Fibroblast of peridontal ligament (primary cell): ENCODE measurements around the gene COL25A1.
"Not testable (repeated sequence)": the region's sequence is repeated elsewhere in the genome, so short reads cannot be mapped to it uniquely, and the experiment has no call there.

Experiments used
- DNase-seq: peaks from one replicate; pipeline ENCODE4 v3.0.0-alpha.2; 2010; ENCODE audit errors: extremely low read depth

Gene COL25A1

GRCh38 chr4:109125084-109125483, 177.4 kb downstream of the COL25A1 start:
- DNase-seq, result no peak

- DNase-seq, result no peak
Observed at GRCh38 chr4:109123951-109124350, 178.5 kb downstream of the COL25A1 start.

GRCh38 chr4:109121561-109121960, 180.9 kb downstream of the COL25A1 start:
- DNase-seq, result no peak

GRCh38 chr4:109119852-109120251, 182.6 kb downstream of the COL25A1 start:
- DNase-seq, result no peak

GRCh38 chr4:109118635-109119034, 183.8 kb downstream of the COL25A1 start:
- DNase-seq, result no peak

- DNase-seq, result no peak
Observed at GRCh38 chr4:109114501-109114900, 188.0 kb downstream of the COL25A1 start.

GRCh38 chr4:109113521-109113920, 188.9 kb downstream of the COL25A1 start:
- DNase-seq, result peak; percentile 71

GRCh38 chr4:109111031-109111430, 191.4 kb downstream of the COL25A1 start:
- DNase-seq, result no peak

- not testable (repeated sequence) for DNase-seq
Observed at GRCh38 chr4:109108215-109108614, 194.2 kb downstream of the COL25A1 start.

- DNase-seq, result peak; percentile 79
Observed at GRCh38 chr4:109094056-109094455, 208.4 kb downstream of the COL25A1 start.

- no peak for DNase-seq
Observed at GRCh38 chr4:109091727-109092409, 210.6 kb downstream of the COL25A1 start.

- no peak for DNase-seq
Observed at GRCh38 chr4:109083911-109084310, 218.5 kb downstream of the COL25A1 start.

GRCh38 chr4:109079731-109080130, 222.7 kb downstream of the COL25A1 start:
- peak; percentile 24 for DNase-seq

GRCh38 chr4:109079201-109079600, 223.3 kb downstream of the COL25A1 start:
- DNase-seq, result no peak

- peak; percentile 96 for DNase-seq
Observed at GRCh38 chr4:109078724-109079123, 223.7 kb downstream of the COL25A1 start.

- peak; percentile 14 for DNase-seq
Observed at GRCh38 chr4:109077505-109077904, 225.0 kb downstream of the COL25A1 start.

GRCh38 chr4:109076709-109077108, 225.7 kb downstream of the COL25A1 start:
- DNase-seq, result not testable (repeated sequence)

- DNase-seq, result no peak
Observed at GRCh38 chr4:109075621-109076020, 226.8 kb downstream of the COL25A1 start.

- peak; percentile 95 for DNase-seq
Observed at GRCh38 chr4:109072595-109072994, 229.9 kb downstream of the COL25A1 start.

- not testable (repeated sequence) for DNase-seq
Observed at GRCh38 chr4:109070677-109071076, 231.8 kb downstream of the COL25A1 start.

GRCh38 chr4:109067508-109068235, 234.8 kb downstream of the COL25A1 start:
- peak; percentile 96 for DNase-seq

- DNase-seq, result peak; percentile 56
Observed at GRCh38 chr4:109065006-109065405, 237.5 kb downstream of the COL25A1 start.

GRCh38 chr4:109053257-109053656, 249.2 kb downstream of the COL25A1 start:
- DNase-seq, result no peak
